SH-SY5Y (cell line): ENCODE results near the gene RBM6.

Experiments used
- GATA2 ChIP-seq: IDR thresholded peaks from 2 replicates; pipeline ENCODE4 v1.6.1; 2011; ENCODE audit warnings: mild to moderate bottlenecking, low read depth, low read length
- GATA3 ChIP-seq: IDR thresholded peaks from 2 replicates; pipeline ENCODE4 v1.6.1; 2011; ENCODE audit warnings: low read depth, mild to moderate bottlenecking, low read length, moderate library complexity

- TF ChIP-seq GATA2 (no peak), GATA3 (no peak)
Observed at GRCh38 chr3:49908373-49909199, 31.4 kb upstream of the RBM6 start.
